ENCODE data around the gene CCSER1.

Gene CCSER1

DNA sequence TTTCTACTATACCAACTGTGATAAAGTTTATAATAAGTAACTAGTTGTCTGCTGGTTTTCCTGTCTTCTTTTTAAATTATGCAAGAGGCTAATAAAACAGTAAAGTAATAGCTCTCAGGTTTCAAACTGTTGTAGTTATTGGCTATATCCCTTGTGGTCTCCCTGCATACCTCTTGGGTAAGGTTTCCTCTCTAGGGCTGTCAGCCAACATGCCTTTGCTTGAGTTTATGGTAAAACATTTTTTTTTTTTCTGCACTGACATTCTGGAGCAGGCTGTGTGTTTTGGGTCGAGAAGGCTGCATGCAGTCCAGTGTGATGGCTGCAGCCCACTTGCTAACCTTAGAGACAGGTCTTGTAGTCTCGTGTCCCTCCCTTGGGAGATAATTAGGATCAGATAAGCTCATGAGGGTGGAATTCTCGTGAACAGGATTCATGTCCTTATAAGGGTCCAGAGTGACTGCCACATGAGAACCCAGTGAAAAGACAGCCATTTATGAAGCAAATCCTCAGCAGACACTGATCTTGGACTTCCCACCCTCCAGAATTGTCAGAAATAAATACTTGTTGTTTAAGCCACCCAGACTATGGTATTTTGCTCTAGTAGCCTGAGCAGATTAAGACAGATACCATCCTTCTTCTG is 831.2 kb downstream of the CCSER1 start:
- H3K4me3 ChIP-seq (ENCODE audit: low read depth in 1 of 2, low read length in 2 of 2): no peak overlapping the region
- H3K9ac ChIP-seq (ENCODE audit: low read depth, low read length): no peak overlapping the region
- H3K4me1 ChIP-seq (ENCODE audit: insufficient read depth, low read length): no peaks in the 10 kb centered on the region
- H4K20me1 ChIP-seq (ENCODE audit: insufficient read depth, low read length): no peaks in the 10 kb centered on the region
- no peaks in the 10 kb centered on the region for H3K9me3 ChIP-seq (ENCODE audit: insufficient read depth, low read length, severe bottlenecking)
- DNase-seq (no peak), ATAC-seq (ENCODE audit: insufficient read depth, low read depth) (no peak)
- no peak overlapping the region for H3K27ac ChIP-seq (ENCODE audit: low read length)
- H2AFZ ChIP-seq (ENCODE audit: low read depth, low read length): no peak overlapping the region
- H3K4me2 ChIP-seq (ENCODE audit: insufficient read depth, low read length): no peak overlapping the region
- TF ChIP-seq, protein P1, sequence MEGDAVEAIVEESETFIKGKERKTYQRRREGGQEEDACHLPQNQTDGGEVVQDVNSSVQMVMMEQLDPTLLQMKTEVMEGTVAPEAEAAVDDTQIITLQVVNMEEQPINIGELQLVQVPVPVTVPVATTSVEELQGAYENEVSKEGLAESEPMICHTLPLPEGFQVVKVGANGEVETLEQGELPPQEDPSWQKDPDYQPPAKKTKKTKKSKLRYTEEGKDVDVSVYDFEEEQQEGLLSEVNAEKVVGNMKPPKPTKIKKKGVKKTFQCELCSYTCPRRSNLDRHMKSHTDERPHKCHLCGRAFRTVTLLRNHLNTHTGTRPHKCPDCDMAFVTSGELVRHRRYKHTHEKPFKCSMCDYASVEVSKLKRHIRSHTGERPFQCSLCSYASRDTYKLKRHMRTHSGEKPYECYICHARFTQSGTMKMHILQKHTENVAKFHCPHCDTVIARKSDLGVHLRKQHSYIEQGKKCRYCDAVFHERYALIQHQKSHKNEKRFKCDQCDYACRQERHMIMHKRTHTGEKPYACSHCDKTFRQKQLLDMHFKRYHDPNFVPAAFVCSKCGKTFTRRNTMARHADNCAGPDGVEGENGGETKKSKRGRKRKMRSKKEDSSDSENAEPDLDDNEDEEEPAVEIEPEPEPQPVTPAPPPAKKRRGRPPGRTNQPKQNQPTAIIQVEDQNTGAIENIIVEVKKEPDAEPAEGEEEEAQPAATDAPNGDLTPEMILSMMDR (IDR thresholded peaks at IDR 0.05; ENCODE audit: borderline replicate concordance, extremely low read depth, low read length, poor library complexity, severe bottlenecking): no peak
- TF ChIP-seq EZH2 (IDR thresholded peaks at IDR 0.05; ENCODE audit: borderline replicate concordance, low read depth, low read length, severe bottlenecking): no peak
- H3K79me2 ChIP-seq (ENCODE audit: insufficient read depth, low read length): no peaks in the 10 kb centered on the region
- no peaks in the 10 kb centered on the region for H3K27me3 ChIP-seq (ENCODE audit: insufficient read depth, low read length, poor library complexity)
- no peaks in the 10 kb centered on the region for H3K36me3 ChIP-seq (ENCODE audit: insufficient read depth, low read length)

DNA sequence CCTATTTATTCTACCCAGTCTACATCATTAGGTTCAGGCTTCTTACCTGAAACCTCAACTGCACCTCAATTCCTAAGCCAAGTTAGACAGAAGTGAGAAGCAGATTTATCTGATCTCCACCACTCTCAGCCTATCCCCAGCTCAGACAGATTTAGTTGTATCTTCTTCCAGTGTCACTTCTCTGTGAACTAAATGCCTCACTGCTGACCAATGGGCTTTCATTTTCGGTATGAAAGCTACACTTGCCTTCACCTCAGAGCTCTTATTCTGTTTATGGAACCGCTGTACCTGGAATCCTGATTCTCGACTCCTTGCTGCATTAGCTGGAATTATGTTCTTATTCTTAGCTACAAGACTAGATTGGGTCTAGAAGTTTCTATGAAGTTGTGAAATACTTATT is 833.2 kb downstream of the CCSER1 start:
- DNase-seq (no peak), ATAC-seq (ENCODE audit: insufficient read depth, low read depth) (no peak)
- no peak overlapping the region for H3K9ac ChIP-seq (ENCODE audit: low read depth, low read length)
- no peaks in the 10 kb centered on the region for H4K20me1 ChIP-seq (ENCODE audit: insufficient read depth, low read length)
- no peak for TF ChIP-seq EZH2 (IDR thresholded peaks at IDR 0.05; ENCODE audit: borderline replicate concordance, low read depth, low read length, severe bottlenecking)
- TF ChIP-seq, protein P1 (IDR thresholded peaks at IDR 0.05; ENCODE audit: borderline replicate concordance, extremely low read depth, low read length, poor library complexity, severe bottlenecking): no peak
- no peak overlapping the region for H3K4me2 ChIP-seq (ENCODE audit: insufficient read depth, low read length)
- H3K27me3 ChIP-seq (ENCODE audit: insufficient read depth, low read length, poor library complexity): no peaks in the 10 kb centered on the region
- H3K27ac ChIP-seq (ENCODE audit: low read length): no peak overlapping the region
- no peaks in the 10 kb centered on the region for H3K36me3 ChIP-seq (ENCODE audit: insufficient read depth, low read length)
- H3K4me3 ChIP-seq (ENCODE audit: low read depth in 1 of 2, low read length in 2 of 2): no peak overlapping the region
- no peaks in the 10 kb centered on the region for H3K4me1 ChIP-seq (ENCODE audit: insufficient read depth, low read length)
- H3K9me3 ChIP-seq (ENCODE audit: insufficient read depth, low read length, severe bottlenecking): no peaks in the 10 kb centered on the region
- no peak overlapping the region for H2AFZ ChIP-seq (ENCODE audit: low read depth, low read length)
- no peaks in the 10 kb centered on the region for H3K79me2 ChIP-seq (ENCODE audit: insufficient read depth, low read length)

DNA sequence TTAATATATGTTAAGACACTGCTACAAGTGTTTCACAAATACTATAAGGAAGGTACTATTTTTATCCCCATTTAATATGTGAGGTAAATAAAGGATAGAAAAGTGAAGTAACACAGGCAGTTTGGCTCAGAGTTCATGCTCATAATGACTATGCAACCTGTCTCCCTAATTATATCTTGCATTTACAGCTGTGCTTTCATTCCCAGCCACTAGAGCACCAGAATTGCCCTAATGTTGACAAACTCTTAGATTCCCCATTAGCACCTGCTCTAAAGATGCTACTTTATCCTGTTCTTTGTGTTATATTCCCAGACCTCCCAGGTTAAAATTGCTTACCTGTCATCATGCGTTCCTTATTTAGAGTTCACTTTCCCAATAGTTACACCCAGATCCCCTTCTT is 833.6 kb downstream of the CCSER1 start:
- H3K9ac ChIP-seq (ENCODE audit: low read depth, low read length): no peak overlapping the region
- no peak overlapping the region for H3K27ac ChIP-seq (ENCODE audit: low read length)
- TF ChIP-seq, protein P1 (IDR thresholded peaks at IDR 0.05; ENCODE audit: borderline replicate concordance, extremely low read depth, low read length, poor library complexity, severe bottlenecking): no peak
- no peak for TF ChIP-seq EZH2 (IDR thresholded peaks at IDR 0.05; ENCODE audit: borderline replicate concordance, low read depth, low read length, severe bottlenecking)
- no peaks in the 10 kb centered on the region for H3K9me3 ChIP-seq (ENCODE audit: insufficient read depth, low read length, severe bottlenecking)
- H3K36me3 ChIP-seq (ENCODE audit: insufficient read depth, low read length): no peaks in the 10 kb centered on the region
- H3K27me3 ChIP-seq (ENCODE audit: insufficient read depth, low read length, poor library complexity): no peaks in the 10 kb centered on the region
- ATAC-seq (ENCODE audit: insufficient read depth, low read depth) (no peak), DNase-seq (no peak)
- H4K20me1 ChIP-seq (ENCODE audit: insufficient read depth, low read length): no peaks in the 10 kb centered on the region
- no peak overlapping the region for H2AFZ ChIP-seq (ENCODE audit: low read depth, low read length)
- no peak overlapping the region for H3K4me2 ChIP-seq (ENCODE audit: insufficient read depth, low read length)
- H3K79me2 ChIP-seq (ENCODE audit: insufficient read depth, low read length): no peaks in the 10 kb centered on the region
- H3K4me1 ChIP-seq (ENCODE audit: insufficient read depth, low read length): no peaks in the 10 kb centered on the region
- no peak overlapping the region for H3K4me3 ChIP-seq (ENCODE audit: low read depth in 1 of 2, low read length in 2 of 2)
